HepG2 (cell line): ENCODE results near the gene GJC2. TPM values are rescaled to one million over a fixed set of nuclear protein-coding genes. Genes with fewer than 3 reads are reported as not detected.

Source experiments
- CC2D1A ChIP-seq: sonication (generic); formaldehyde crosslinking; IDR thresholded peaks from 2 replicates; pipeline ENCODE4 v1.8.1; 2023; ENCODE audit warnings: mild to moderate bottlenecking, missing genetic modification reagents
- GFI1 ChIP-seq: sonication (generic); formaldehyde crosslinking; IDR thresholded peaks from 2 replicates; pipeline ENCODE4 v1.5.0; 2020; ENCODE audit warnings: missing genetic modification reagents, mild to moderate bottlenecking, borderline replicate concordance
- KLF9 ChIP-seq: IDR thresholded peaks from 2 replicates; pipeline ENCODE4 v1.6.1; 2016; ENCODE audit warnings: low read depth
- RFXANK ChIP-seq: IDR thresholded peaks from 2 replicates; pipeline ENCODE4 v1.6.1; 2016
- SAFB2 ChIP-seq: sonication (generic); formaldehyde crosslinking; IDR thresholded peaks from 2 replicates; pipeline ENCODE4 v1.5.1; 2020; ENCODE audit warnings: missing genetic modification reagents, low read depth, mild to moderate bottlenecking, borderline replicate concordance
- SMYD3 ChIP-seq: sonication (generic); formaldehyde crosslinking; IDR thresholded peaks from 2 replicates; pipeline ENCODE4 v1.8.1; 2023; ENCODE audit warnings: mild to moderate bottlenecking, missing genetic modification reagents
- SP4 ChIP-seq: sonication (generic); formaldehyde crosslinking; IDR thresholded peaks from 2 replicates; pipeline ENCODE4 v1.8.1; 2023; ENCODE audit warnings: mild to moderate bottlenecking, missing genetic modification reagents
- SRSF1 ChIP-seq: fragments of 200-400 bp; formaldehyde crosslinking; optimal IDR thresholded peaks from 2 replicates; pipeline ENCODE3; 2017; ENCODE audit warnings: mild to moderate bottlenecking, low read depth, low read length, moderate library complexity
- ZNF207 ChIP-seq: fragments of 450-650 bp; IDR thresholded peaks from 2 replicates; pipeline ENCODE4 v1.6.1; 2016; ENCODE audit warnings: antibody characterized with exemption, borderline replicate concordance
- ZNF367 ChIP-seq: sonication (generic); formaldehyde crosslinking; IDR thresholded peaks from 2 replicates; pipeline ENCODE4 v1.4.0; 2020; ENCODE audit warnings: missing genetic modification reagents, borderline replicate concordance
- ZNF407 ChIP-seq: sonication (generic); formaldehyde crosslinking; IDR thresholded peaks from one replicate; pipeline ENCODE4 v1.5.1; 2020; ENCODE audit warnings: mild to moderate bottlenecking, missing genetic modification reagents; ENCODE audit errors: not compliant biosample characterization
- ZNF451 ChIP-seq: sonication (generic); formaldehyde crosslinking; IDR thresholded peaks from 2 replicates; pipeline ENCODE4 v1.5.0; 2020; ENCODE audit warnings: mild to moderate bottlenecking, missing genetic modification reagents
- ZNF703 ChIP-seq: sonication (generic); formaldehyde crosslinking; IDR thresholded peaks from 2 replicates; pipeline ENCODE4 v1.5.1; 2020; ENCODE audit warnings: missing genetic modification reagents, mild to moderate bottlenecking, moderate library complexity, borderline replicate concordance
- ZNF850 ChIP-seq: sonication (generic); formaldehyde crosslinking; conservative IDR thresholded peaks from 2 replicates; pipeline ENCODE4 v1.9.0; 2021; ENCODE audit warnings: mild to moderate bottlenecking, missing genetic modification reagents
- polyA plus RNA-seq, 8 experiments: library from polyadenylated mRNA; depleted of rRNA in 3 of 8; stranded (reverse) in 7 of 8; unstranded in 1 of 8; fragments of >200 nt; fragmentation: Illumina TruSeq in 4 of 8; extraction: Trizol in 4 of 8; gene quantifications; 2 replicates each; pipeline versions ENCODE4 v1.2.1 to v1.2.3, GENCODE V29; 2011 to 2016; ENCODE audit warnings: low read depth in 4 of 8, missing spikeins in 1 of 8, mixed read lengths in 1 of 8; ENCODE audit not compliant: insufficient read depth in 1 of 8
- total RNA-seq, 5 experiments: library from RNA; depleted of rRNA; stranded (reverse); fragments of >200 nt; fragmentation: Illumina TruSeq; extraction: Trizol; gene quantifications; 2 replicates each; pipeline ENCODE4 v1.2.3, GENCODE V29; 2016; ENCODE audit warnings: low read depth in 1 of 5
- TF ChIP-seq, protein P1 (sequence below), 2 experiments: IDR thresholded peaks; 2 replicates each; pipeline ENCODE4 v1.6.1; 2011 to 2012; ENCODE audit warnings: low read length in 2 of 2, borderline replicate concordance in 1 of 2, low read depth in 1 of 2, mild to moderate bottlenecking in 1 of 2, moderate library complexity in 1 of 2

GJC2 gene
- total and polyA plus RNA-seq, 2 of the 13 experiments (the other 11 are each of a cell fraction or from before 2014, with no cell fraction given): 1.6 to 3.8 TPM

DNA sequence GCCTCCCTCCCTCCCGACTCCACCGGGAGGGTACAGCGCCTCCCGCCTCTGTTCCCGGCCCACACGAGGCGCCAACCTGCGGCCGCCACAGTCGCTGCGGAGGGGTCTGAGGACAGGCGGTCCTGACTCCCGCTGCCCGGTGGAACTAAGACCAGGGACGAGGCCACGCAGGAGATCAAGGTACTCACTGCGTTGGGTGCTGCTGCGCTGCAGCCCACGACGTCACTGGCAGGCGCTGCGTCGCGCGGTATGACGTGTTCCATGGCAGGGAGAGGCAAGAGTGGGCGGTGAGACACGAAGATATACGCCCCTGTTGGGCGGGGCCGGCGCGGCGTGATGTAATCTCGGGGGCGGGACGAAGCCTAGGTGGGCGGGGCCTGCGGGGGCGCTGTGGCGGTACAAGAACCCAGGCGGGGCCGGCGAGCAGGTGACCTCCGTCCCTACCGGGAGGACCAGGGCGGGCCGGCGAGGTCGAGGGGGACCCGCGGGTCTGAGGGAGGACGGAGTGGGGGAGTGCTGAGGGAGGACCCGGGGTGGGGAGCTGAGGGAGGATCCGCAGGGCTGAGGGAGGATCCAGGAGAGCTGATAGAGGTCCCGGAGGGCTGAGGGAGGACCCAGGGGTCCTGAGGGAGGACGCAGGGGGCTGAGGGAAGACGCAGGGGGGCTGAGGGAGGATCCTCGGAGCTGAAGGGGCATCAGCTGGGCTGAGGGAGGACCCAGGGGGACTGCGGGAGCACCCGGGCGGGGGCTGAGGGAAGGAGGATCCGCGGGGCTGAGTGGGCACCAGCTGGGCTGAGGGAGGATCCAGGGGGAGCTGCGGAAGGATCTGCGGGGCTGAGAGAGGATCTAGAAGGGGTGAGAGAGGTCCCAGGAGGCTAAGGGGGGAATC lies 40.4 kb upstream of the GJC2 start, which contains the start of gene MRPL55 (continued):
- TF ChIP-seq GFI1 (CRISPR knock-in tag) (peak; percentile 60; the same call in 1 of the 2 replicates), ZNF850 (CRISPR knock-in tag) (peak; percentile 93), ZNF407 (no peak), ZNF207 (no peak), SAFB2 (0 out of 2 replicates have a peak, but pooled peaks have one; percentile 49), RFXANK (CRISPR knock-in tag) (no peak), ZNF451 (peak; percentile 89; the same call in 1 of the 2 replicates), ZNF367 (no peak), KLF9 (0 out of 2 replicates have a peak, but pooled peaks have one; percentile 43), SP4 (peak; percentile 99), ZNF703 (CRISPR knock-in tag) (no peak), SMYD3 (CRISPR knock-in tag) (peak; percentile 70; the same call in 1 of the 2 replicates), SRSF1 (no peak), CC2D1A (CRISPR knock-in tag) (peak; percentile 93)
- TF ChIP-seq, protein P1, sequence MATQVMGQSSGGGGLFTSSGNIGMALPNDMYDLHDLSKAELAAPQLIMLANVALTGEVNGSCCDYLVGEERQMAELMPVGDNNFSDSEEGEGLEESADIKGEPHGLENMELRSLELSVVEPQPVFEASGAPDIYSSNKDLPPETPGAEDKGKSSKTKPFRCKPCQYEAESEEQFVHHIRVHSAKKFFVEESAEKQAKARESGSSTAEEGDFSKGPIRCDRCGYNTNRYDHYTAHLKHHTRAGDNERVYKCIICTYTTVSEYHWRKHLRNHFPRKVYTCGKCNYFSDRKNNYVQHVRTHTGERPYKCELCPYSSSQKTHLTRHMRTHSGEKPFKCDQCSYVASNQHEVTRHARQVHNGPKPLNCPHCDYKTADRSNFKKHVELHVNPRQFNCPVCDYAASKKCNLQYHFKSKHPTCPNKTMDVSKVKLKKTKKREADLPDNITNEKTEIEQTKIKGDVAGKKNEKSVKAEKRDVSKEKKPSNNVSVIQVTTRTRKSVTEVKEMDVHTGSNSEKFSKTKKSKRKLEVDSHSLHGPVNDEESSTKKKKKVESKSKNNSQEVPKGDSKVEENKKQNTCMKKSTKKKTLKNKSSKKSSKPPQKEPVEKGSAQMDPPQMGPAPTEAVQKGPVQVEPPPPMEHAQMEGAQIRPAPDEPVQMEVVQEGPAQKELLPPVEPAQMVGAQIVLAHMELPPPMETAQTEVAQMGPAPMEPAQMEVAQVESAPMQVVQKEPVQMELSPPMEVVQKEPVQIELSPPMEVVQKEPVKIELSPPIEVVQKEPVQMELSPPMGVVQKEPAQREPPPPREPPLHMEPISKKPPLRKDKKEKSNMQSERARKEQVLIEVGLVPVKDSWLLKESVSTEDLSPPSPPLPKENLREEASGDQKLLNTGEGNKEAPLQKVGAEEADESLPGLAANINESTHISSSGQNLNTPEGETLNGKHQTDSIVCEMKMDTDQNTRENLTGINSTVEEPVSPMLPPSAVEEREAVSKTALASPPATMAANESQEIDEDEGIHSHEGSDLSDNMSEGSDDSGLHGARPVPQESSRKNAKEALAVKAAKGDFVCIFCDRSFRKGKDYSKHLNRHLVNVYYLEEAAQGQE (IDR thresholded peaks at IDR 0.05; ENCODE audit: borderline replicate concordance in 1 of 2, low read depth in 1 of 2, low read length in 2 of 2): no peak
